Right lobe of liver (tissue), 6 donors: ENCODE measurements around the gene BIN1. TPM values are rescaled to one million over a fixed set of nuclear protein-coding genes. Genes with fewer than 3 reads are reported as not detected.
A peak's percentile ranks its signal among the peaks of the same experiment; 100 is the strongest.

Experiments used
- ATAC-seq, 4 donors: fragments of 200-7000 bp; cut with Tn5 transposase; one replicate each; pipeline ENCODE4 v1.9.1; 2020; ENCODE audit warnings: mild to moderate bottlenecking in 4 of 4, moderate library complexity in 4 of 4
- DNase-seq, 3 donors: peaks; one replicate each; pipeline ENCODE4 v3.0.0-alpha.2; 2020
- H3K27ac ChIP-seq, 3 donors: fragments of 200-600 bp; one replicate each; pipeline ENCODE4 v1.8.0; 2022
- H3K27me3 ChIP-seq, 2 donors: fragments of 200-600 bp; one replicate each; pipeline ENCODE4 v1.8.0; 2022
- H3K36me3 ChIP-seq, 4 donors: fragments of 200-600 bp; sonication (generic) in 1 of 4; one replicate each; pipeline versions ENCODE4 v1.5.1 to v1.8.0; 2017 to 2022; ENCODE audit warnings: control low read depth in 1 of 4
- H3K4me1 ChIP-seq, 4 donors: fragments of 200-600 bp; sonication (generic) in 1 of 4; one replicate each; pipeline versions ENCODE4 v1.5.1 to v1.8.0; 2017 to 2022; ENCODE audit warnings: control low read depth in 1 of 4
- H3K4me3 ChIP-seq, 3 donors: fragments of 200-600 bp; one replicate each; pipeline ENCODE4 v1.8.0; 2022
- H3K9me3 ChIP-seq, 4 donors: fragments of 200-600 bp; sonication (generic) in 1 of 4; one replicate each; pipeline versions ENCODE4 v1.5.1 to v1.8.0; 2017 to 2022; ENCODE audit warnings: control low read depth in 1 of 4
- CTCF ChIP-seq, 4 donors: fragments of 200-600 bp in 3 of 4; fragments of 450-650 bp in 1 of 4; IDR thresholded peaks; one replicate each; pipeline versions ENCODE4 v1.5.1 to v1.8.0; 2016 to 2022; ENCODE audit warnings: antibody characterized with exemption in 4 of 4, mild to moderate bottlenecking in 2 of 4
- POLR2A ChIP-seq: fragments of 450-650 bp; IDR thresholded peaks from one replicate; pipeline ENCODE4 v1.6.1; 2017; ENCODE audit warnings: antibody characterized with exemption, mild to moderate bottlenecking
- WGBS: methylation state at CpG from one replicate; pipeline ENCODE4 v1.1.6; 2018; ENCODE audit warnings: low coverage, low lambda C conversion rate; ENCODE audit not compliant: insufficient coverage; ENCODE audit errors: missing lambda C conversion rate; 5-methylcytosine and 5-hydroxymethylcytosine counted together
- intact Hi-C, 2 donors: fragments of 100-400 bp; cut with DNase I; formaldehyde crosslinking; loops; one replicate each; pipeline versions ENCODE4 v1.11.2 to v1.14.1; 2022
- total RNA-seq, 6 experiments: library from RNA; depleted of rRNA in 2 of 6; stranded (reverse); fragments of >200 nt in 2 of 6; fragmentation: NEBNext Ultra II Directional in 3 of 6; extraction: Animal tissue kit (Norgen Biotek cat#: 25700) in 3 of 6; gene quantifications; one replicate each; pipeline versions ENCODE4 v1.1.0 to v1.2.4, GENCODE V29; 2016 to 2023
- donor health status: DM: no; HTN: yes; CAD: no.
- donor health status: DM: no; HTN: no; CAD: no.
- donor health status: DM: no; HTN: no; CAD: no.
- donor health status: DM: no; HTN: yes; CAD: no.
- donor health status: DM: no; HTN: yes; CAD: no.

Gene BIN1
- total RNA-seq, 6 experiments from 2014 or later = 20.4 to 30.8 (median 26.3) TPM

- no peak overlapping the region for H3K27ac ChIP-seq
- intact Hi-C loops = no loop called here
- ATAC-seq (peak in 1 of 4 donors; percentile 8), DNase-seq (no peak)
- no peaks in the 10 kb centered on the region for H3K36me3 ChIP-seq
- 100% methylated on average over 1 of the region's 3 CpGs for WGBS
- no peak overlapping the region for H3K4me3 ChIP-seq
- H3K27me3 ChIP-seq = no peaks in the 10 kb centered on the region
- TF ChIP-seq POLR2A (no peak), CTCF (IDR thresholded peaks at IDR 0.05) (no peak)
- H3K4me1 ChIP-seq = peaks cover 0 to 29% (median 0%) of the 10 kb centered on the region in 4 donors
- H3K9me3 ChIP-seq = no peaks in the 10 kb centered on the region
Observed at GRCh38 chr2:127097471-127097765, 9.5 kb downstream of the BIN1 start.

GRCh38 chr2:127096718-127097470 is 10.1 kb downstream of the BIN1 start:
- Histone ChIP-seq H3K9me3 (no peaks in the 10 kb centered on the region), H3K36me3 (no peaks in the 10 kb centered on the region), H3K27me3 (no peaks in the 10 kb centered on the region), H3K27ac (no peak overlapping the region), H3K4me1 (peaks cover 0 to 29% (median 0%) of the 10 kb centered on the region in 4 donors), H3K4me3 (no peak overlapping the region)
- intact Hi-C loops = no loop called here
- ATAC-seq (peak; percentile 48 to 85 (median 54)), DNase-seq (peak in 2 of 3 donors; percentile 63 to 77)
- no peak for TF ChIP-seq CTCF (IDR thresholded peaks at IDR 0.05)
- no peak for TF ChIP-seq POLR2A
- WGBS = 37% methylated on average over 3 of the region's 15 CpGs

GRCh38 chr2:127096280-127096679 is 10.7 kb downstream of the BIN1 start:
- DNase-seq (peak in 1 of 3 donors; percentile 31), ATAC-seq (no peak)
- WGBS = 61% methylated on average over 3 of the region's 9 CpGs
- no peak overlapping the region for H3K27ac ChIP-seq
- intact Hi-C loops = no loop called here
- peaks cover 0 to 28% (median 0%) of the 10 kb centered on the region in 4 donors for H3K4me1 ChIP-seq
- no peaks in the 10 kb centered on the region for H3K9me3 ChIP-seq
- H3K36me3 ChIP-seq = no peaks in the 10 kb centered on the region
- TF ChIP-seq POLR2A (no peak), CTCF (IDR thresholded peaks at IDR 0.05) (no peak)
- H3K27me3 ChIP-seq = no peaks in the 10 kb centered on the region
- no peak overlapping the region for H3K4me3 ChIP-seq

GRCh38 chr2:127095784-127096183 is 11.2 kb downstream of the BIN1 start:
- H3K4me3 ChIP-seq = no peak overlapping the region
- H3K4me1 ChIP-seq = peaks cover 0 to 23% (median 0%) of the 10 kb centered on the region in 4 donors
- DNase-seq (peak in 1 of 3 donors; percentile 12), ATAC-seq (no peak)
- no peaks in the 10 kb centered on the region for H3K36me3 ChIP-seq
- TF ChIP-seq CTCF (IDR thresholded peaks at IDR 0.05) = no peak
- no peak for TF ChIP-seq POLR2A
- 88% methylated on average over 4 of the region's 8 CpGs for WGBS
- no peaks in the 10 kb centered on the region for H3K27me3 ChIP-seq
- H3K9me3 ChIP-seq = no peaks in the 10 kb centered on the region
- intact Hi-C loops = no loop called here
- no peak overlapping the region for H3K27ac ChIP-seq
